Measurements from ENCODE around the gene BTBD2. TPM values are rescaled to one million over a fixed set of nuclear protein-coding genes. Genes with fewer than 3 reads are reported as not detected.

The BTBD2 gene
- total and polyA plus RNA-seq, 2 experiments from 2014 or later = 23.8 to 130 TPM

DNA sequence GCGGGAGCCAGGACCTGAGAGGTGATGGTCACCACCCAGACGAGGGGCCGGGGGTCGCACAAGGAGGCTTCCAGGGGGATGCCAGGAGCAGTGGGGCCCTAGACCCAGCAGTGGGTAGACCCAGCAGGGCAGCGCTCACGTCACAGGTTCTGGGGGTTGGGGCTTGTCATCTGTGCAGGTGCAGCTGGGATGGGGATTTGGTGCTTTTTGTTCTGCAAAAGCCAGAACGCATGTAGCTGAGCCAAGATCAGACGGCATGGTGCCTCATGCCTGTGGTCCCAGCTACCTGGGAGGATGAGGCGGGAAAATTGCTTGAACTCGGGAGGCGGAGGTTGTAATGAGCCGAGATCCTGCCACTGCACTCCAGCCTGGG is 59.4 kb downstream of the BTBD2 start (continued):
- TF ChIP-seq, protein P1, sequence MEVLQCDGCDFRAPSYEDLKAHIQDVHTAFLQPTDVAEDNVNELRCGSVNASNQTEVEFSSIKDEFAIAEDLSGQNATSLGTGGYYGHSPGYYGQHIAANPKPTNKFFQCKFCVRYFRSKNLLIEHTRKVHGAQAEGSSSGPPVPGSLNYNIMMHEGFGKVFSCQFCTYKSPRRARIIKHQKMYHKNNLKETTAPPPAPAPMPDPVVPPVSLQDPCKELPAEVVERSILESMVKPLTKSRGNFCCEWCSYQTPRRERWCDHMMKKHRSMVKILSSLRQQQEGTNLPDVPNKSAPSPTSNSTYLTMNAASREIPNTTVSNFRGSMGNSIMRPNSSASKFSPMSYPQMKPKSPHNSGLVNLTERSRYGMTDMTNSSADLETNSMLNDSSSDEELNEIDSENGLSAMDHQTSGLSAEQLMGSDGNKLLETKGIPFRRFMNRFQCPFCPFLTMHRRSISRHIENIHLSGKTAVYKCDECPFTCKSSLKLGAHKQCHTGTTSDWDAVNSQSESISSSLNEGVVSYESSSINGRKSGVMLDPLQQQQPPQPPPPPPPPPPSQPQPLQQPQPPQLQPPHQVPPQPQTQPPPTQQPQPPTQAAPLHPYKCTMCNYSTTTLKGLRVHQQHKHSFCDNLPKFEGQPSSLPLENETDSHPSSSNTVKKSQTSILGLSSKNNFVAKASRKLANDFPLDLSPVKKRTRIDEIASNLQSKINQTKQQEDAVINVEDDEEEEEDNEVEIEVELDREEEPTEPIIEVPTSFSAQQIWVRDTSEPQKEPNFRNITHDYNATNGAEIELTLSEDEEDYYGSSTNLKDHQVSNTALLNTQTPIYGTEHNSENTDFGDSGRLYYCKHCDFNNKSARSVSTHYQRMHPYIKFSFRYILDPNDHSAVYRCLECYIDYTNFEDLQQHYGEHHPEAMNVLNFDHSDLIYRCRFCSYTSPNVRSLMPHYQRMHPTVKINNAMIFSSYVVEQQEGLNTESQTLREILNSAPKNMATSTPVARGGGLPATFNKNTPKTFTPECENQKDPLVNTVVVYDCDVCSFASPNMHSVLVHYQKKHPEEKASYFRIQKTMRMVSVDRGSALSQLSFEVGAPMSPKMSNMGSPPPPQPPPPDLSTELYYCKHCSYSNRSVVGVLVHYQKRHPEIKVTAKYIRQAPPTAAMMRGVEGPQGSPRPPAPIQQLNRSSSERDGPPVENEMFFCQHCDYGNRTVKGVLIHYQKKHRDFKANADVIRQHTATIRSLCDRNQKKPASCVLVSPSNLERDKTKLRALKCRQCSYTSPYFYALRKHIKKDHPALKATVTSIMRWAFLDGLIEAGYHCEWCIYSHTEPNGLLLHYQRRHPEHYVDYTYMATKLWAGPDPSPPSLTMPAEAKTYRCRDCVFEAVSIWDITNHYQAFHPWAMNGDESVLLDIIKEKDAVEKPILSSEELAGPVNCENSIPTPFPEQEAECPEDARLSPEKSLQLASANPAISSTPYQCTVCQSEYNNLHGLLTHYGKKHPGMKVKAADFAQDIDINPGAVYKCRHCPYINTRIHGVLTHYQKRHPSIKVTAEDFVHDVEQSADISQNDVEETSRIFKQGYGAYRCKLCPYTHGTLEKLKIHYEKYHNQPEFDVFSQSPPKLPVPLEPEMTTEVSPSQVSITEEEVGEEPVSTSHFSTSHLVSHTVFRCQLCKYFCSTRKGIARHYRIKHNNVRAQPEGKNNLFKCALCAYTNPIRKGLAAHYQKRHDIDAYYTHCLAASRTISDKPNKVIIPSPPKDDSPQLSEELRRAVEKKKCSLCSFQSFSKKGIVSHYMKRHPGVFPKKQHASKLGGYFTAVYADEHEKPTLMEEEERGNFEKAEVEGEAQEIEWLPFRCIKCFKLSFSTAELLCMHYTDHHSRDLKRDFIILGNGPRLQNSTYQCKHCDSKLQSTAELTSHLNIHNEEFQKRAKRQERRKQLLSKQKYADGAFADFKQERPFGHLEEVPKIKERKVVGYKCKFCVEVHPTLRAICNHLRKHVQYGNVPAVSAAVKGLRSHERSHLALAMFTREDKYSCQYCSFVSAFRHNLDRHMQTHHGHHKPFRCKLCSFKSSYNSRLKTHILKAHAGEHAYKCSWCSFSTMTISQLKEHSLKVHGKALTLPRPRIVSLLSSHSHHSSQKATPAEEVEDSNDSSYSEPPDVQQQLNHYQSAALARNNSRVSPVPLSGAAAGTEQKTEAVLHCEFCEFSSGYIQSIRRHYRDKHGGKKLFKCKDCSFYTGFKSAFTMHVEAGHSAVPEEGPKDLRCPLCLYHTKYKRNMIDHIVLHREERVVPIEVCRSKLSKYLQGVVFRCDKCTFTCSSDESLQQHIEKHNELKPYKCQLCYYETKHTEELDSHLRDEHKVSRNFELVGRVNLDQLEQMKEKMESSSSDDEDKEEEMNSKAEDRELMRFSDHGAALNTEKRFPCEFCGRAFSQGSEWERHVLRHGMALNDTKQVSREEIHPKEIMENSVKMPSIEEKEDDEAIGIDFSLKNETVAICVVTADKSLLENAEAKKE (CRISPR knock-in tag; IDR thresholded peaks at IDR 0.05) = no peak
- no peak for TF ChIP-seq ZNF331 (CRISPR knock-in tag; IDR thresholded peaks at IDR 0.05; ENCODE audit: low read depth)
- TF ChIP-seq NANOG (IDR thresholded peaks at IDR 0.05; ENCODE audit: borderline replicate concordance) = no peak
- no peak for TF ChIP-seq CREB1 (CRISPR knock-in tag; IDR thresholded peaks at IDR 0.05; ENCODE audit: low read depth)
- no peak for TF ChIP-seq ETS1 (IDR thresholded peaks at IDR 0.05)
- TF ChIP-seq JUNB (IDR thresholded peaks at IDR 0.05; ENCODE audit: unreplicated experiment) = no peak

DNA sequence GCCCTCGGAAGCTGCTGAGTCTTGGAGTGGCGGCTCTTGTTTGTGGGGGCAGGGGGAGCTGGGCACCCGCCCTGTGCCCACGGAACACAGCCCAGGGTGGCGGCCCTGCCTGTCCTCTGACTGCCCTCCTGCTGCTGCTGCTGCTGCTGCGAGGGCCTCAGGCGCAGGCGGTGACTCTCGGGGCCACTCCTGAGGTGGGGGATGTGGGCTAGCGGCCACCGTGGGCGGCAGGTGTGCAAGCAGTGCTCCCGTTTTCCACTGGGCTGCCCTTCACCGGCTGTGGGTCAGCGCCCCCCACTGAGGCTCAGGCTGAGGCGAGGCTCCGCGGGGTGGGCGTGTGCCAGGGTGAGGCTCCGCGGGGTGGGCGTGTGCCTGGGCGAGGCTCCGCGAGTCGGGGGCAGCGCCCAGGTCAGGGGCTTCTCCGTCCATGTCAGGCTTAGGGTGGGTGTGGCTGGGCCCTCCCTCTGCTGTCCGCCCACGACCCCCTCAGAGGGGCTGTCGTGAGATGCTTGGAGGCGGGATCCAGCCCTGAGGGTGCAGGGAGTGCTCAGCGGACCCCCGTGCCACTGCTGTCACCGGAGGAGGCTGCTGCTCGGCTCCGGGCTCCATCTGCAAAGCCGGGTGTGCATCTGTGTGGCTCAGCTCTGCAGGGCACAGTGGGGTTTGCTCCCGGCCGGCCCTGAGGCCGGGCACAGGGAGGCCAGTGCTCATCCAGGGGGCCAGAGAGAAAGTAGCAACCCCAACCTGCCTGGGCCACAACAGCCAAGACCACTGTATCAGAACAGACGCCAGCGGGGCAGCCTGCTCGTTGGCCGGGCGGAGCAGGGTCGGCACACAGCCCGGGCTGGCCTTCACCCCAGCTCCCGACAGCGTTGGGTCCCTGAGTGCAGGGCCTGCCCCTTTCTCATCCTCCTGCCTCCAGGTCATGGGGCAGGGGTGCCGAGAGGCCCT is 60.1 kb downstream of the BTBD2 start:
- Mint-ChIP-seq H3K4me3 (no peak overlapping the region), H3K36me3 (ENCODE audit: low read depth) (peaks cover 6% of the 10 kb centered on the region; the same call in 1 of the 3 replicates), H3K4me1 (peaks cover 10% of the 10 kb centered on the region; the same call in 2 of the 3 replicates), H3K9me3 (no peaks in the 10 kb centered on the region), H3K27ac (no peak overlapping the region), H3K27me3 (ENCODE audit: insufficient read depth, low read depth, poor library complexity) (peaks cover 2% of the 10 kb centered on the region)
- Histone ChIP-seq H3F3A (replicated peaks; ENCODE audit: low read depth) (no peaks in the 10 kb centered on the region), H3K79me2 (replicated peaks; ENCODE audit: insufficient read depth) (peaks cover 88% of the 10 kb centered on the region), H3K36me3 (ENCODE audit: insufficient read depth) (no peaks in the 10 kb centered on the region; the same call in 1 of the 2 replicates), H3K27ac (ENCODE audit: low read depth) (no peak overlapping the region), H2AFZ (no peak overlapping the region), H3K27me3 (ENCODE audit: insufficient read depth) (no peaks in the 10 kb centered on the region), H3K4me1 (ENCODE audit: insufficient read depth) (no peaks in the 10 kb centered on the region; the same call in 1 of the 2 replicates), H3K9me2 (ENCODE audit: insufficient read depth) (no peaks in the 10 kb centered on the region), H4K20me1 (replicated peaks; ENCODE audit: insufficient read depth) (peaks cover 31% of the 10 kb centered on the region), H3K4me2 (no peak overlapping the region), H3K4me3 (no peak overlapping the region)
- no peak for DNase-seq (ENCODE audit: low spot score)
- no peak for ATAC-seq
- TF ChIP-seq, protein P2, sequence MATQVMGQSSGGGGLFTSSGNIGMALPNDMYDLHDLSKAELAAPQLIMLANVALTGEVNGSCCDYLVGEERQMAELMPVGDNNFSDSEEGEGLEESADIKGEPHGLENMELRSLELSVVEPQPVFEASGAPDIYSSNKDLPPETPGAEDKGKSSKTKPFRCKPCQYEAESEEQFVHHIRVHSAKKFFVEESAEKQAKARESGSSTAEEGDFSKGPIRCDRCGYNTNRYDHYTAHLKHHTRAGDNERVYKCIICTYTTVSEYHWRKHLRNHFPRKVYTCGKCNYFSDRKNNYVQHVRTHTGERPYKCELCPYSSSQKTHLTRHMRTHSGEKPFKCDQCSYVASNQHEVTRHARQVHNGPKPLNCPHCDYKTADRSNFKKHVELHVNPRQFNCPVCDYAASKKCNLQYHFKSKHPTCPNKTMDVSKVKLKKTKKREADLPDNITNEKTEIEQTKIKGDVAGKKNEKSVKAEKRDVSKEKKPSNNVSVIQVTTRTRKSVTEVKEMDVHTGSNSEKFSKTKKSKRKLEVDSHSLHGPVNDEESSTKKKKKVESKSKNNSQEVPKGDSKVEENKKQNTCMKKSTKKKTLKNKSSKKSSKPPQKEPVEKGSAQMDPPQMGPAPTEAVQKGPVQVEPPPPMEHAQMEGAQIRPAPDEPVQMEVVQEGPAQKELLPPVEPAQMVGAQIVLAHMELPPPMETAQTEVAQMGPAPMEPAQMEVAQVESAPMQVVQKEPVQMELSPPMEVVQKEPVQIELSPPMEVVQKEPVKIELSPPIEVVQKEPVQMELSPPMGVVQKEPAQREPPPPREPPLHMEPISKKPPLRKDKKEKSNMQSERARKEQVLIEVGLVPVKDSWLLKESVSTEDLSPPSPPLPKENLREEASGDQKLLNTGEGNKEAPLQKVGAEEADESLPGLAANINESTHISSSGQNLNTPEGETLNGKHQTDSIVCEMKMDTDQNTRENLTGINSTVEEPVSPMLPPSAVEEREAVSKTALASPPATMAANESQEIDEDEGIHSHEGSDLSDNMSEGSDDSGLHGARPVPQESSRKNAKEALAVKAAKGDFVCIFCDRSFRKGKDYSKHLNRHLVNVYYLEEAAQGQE (IDR thresholded peaks at IDR 0.05; ENCODE audit: unreplicated experiment) = no peak
- TF ChIP-seq EZH2phosphoT487 (IDR thresholded peaks at IDR 0.05; ENCODE audit: unreplicated experiment) = no peak
- no peak for TF ChIP-seq ETS1 (IDR thresholded peaks at IDR 0.05)
- TF ChIP-seq, protein P3, sequence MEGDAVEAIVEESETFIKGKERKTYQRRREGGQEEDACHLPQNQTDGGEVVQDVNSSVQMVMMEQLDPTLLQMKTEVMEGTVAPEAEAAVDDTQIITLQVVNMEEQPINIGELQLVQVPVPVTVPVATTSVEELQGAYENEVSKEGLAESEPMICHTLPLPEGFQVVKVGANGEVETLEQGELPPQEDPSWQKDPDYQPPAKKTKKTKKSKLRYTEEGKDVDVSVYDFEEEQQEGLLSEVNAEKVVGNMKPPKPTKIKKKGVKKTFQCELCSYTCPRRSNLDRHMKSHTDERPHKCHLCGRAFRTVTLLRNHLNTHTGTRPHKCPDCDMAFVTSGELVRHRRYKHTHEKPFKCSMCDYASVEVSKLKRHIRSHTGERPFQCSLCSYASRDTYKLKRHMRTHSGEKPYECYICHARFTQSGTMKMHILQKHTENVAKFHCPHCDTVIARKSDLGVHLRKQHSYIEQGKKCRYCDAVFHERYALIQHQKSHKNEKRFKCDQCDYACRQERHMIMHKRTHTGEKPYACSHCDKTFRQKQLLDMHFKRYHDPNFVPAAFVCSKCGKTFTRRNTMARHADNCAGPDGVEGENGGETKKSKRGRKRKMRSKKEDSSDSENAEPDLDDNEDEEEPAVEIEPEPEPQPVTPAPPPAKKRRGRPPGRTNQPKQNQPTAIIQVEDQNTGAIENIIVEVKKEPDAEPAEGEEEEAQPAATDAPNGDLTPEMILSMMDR (conservative IDR thresholded peaks at IDR 0.05; ENCODE audit: low read depth in 2 of 2) = no peak
- no peak for TF ChIP-seq NANOG (IDR thresholded peaks at IDR 0.05; ENCODE audit: borderline replicate concordance)
